ENCODE measurements around the gene MIS18A.
"Not testable (repeated sequence)": the region's sequence is repeated elsewhere in the genome, so short reads cannot be mapped to it uniquely, and the experiment has no call there.

MIS18A gene, protein sequence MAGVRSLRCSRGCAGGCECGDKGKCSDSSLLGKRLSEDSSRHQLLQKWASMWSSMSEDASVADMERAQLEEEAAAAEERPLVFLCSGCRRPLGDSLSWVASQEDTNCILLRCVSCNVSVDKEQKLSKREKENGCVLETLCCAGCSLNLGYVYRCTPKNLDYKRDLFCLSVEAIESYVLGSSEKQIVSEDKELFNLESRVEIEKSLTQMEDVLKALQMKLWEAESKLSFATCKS

GRCh38 chr21:32278518-32279376, at the start of gene MIS18A:
MIS18A (minus strand) TSS chr21:32279049; CDS start chr21:32279014, 35 bp downstream.
- DNase-seq: peak; percentile 86 to 96

DNA sequence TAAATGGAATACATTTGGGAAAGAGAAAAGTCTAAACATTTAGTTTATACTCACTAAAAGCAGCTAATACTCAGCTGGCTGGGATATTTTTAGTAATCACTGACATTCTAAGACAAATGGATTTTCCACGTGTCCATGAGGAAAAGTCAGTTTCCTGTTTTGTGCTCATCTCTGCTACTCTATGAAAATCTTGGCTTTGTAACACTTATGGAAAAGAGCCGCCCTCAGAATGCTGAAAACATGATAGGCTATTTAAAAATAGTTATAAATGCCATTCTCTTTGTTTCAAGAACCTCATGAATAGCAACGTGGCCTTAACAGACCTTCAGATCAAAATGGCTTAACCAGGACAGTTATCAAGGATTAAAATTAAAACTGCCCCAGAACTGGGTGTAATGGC, 49.7 kb upstream of the MIS18A start:
- DNase-seq: no peak

- no peak for DNase-seq
These were observed 46.9 kb upstream of the MIS18A start for GRCh38 chr21:32325706-32326105.

DNA sequence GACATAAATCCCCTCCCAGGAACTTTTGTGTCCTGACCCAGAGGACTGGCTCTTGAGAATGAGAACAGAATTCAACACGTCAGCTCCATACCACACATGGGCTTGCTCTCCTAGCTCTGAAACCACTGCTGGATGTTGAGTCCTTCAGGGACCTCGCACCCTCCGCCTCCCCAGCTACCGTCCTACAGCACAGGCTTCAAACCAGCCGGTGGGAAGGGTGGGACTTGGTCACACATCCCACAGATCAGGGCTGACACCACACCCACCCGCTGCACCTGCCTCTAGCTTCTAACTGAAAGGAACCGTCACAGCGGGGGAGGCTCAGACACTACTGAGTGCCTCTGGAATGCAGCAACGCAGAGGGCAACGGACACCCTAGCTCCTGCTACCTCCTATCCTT, 43.8 kb upstream of the MIS18A start:
- peak in 1 of 2 experiments; percentile 6 for DNase-seq

DNA sequence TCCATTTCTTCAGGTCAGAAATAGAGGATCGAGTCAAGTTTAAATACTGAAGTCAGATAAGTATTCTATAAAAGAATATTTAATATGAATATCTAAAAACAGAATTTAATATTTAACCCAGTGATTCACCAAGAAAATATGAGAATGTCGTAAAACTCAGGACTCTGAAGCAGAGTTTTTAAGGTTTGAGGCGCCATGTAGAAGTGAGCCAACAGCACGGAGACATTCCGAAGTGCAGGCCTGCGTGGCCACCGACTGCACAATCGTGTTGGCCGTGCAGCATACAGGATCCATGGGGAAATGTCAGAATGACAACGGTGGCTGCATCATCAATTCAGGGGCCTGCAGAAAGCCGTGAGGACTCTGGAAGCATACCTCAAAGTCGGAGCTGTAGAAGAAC, 43.3 kb upstream of the MIS18A start:
- no peak for DNase-seq

DNA sequence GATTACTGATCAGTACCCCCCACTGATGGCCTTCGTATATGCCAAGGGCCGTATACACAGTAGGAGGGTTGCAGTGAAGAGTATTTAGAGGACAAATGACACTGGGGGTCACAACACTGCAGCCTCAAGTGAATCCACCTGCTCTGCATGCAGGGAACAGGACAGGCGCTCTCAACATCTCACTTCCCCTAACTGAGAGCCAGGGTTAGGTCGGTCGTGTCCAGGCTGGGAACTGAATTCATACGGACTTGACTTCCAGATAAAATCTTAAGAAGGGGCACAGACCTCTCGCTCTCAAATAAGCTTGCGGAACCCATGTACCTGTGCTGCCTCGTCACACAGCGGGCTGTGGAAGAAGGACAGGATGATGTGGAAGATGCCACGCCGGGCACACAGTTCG, 42.6 kb upstream of the MIS18A start:
- no peak for DNase-seq

DNA sequence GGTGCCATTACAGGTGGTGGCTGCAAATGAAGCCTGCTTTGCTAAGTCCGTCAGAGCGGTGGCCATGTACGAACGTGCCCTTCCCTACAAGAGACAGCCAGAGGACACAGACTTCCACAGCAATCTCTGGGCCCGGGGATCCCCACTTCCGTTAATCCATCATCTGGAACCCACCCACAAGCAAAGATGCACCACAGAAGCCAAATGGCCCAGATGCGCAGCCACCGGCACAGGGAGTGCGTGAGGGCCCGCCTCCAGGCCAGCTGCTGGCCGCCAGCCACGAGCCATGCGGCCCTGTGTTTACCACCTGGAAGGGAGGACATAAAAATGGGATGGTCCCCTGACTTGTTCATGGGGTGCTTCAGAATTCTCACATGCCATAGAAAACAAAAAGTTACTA, 41.9 kb upstream of the MIS18A start:
- no peak for DNase-seq

GRCh38 chr21:32320059-32320458, 41.2 kb upstream of the MIS18A start:
- no peak for DNase-seq

DNA sequence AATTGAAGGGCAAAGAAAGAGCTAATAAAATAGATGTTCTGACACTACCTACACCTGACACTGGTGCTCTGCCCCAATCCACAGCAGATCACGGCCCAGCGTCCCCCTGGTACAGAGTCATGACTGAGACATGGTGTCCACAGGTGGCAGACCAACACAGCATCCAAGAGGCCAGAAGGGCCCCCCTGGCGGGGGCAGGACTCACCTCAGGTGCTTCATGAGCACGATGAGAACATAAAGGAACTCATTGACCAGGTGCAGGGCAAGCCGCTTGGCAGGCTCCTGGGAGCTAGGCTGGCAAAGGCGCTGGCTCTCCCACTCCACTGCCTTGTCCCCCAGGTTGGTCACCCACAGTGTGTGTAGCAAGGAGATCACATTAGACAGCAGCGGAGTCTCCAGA, 40.2 kb upstream of the MIS18A start:
- DNase-seq: no peak

GRCh38 chr21:32317726-32318125, 38.9 kb upstream of the MIS18A start:
- DNase-seq: no peak

DNA sequence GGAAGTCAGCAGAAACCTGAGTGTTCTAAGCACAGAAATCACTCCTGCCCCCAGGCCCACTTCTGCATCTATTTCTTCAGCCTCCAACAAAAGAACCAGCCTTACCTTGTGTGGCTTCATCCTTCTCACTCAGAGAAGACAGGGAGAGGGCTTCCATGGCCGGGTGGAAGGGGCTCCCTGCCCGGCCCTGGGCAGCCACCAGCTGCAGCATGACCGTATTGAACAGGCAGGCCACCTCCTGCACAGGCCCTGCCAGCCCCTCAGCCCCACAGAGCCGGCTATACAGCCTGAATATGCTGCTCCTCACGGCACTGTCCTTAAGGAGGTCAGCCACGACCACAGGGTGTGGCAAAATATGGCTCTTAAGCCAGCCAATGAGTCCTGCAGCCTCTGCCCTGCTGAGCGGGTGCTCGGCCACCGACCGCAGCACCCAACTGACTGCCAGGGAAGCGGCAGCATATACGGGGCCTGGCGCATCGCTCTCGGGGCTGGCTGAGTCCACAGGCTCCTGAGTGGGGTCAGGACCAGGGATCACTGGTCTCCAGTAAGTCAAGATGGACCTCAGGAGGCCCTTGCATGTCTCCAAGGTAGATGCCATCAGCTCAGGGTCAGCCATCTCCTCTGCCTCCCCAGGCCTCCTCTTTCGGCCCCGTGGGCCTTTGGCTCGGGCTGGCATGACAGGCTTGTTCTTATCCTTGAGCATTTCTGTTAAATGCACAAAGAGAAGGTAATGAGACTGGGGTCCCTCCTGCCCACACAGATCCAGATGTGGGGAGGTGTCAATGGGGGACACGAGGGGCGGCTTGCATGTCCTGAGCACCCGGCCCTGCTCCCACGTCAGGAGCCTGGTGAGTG, 37.7 kb upstream of the MIS18A start:
- DNase-seq: no peak

- DNase-seq: no peak
These were observed 36.8 kb upstream of the MIS18A start for GRCh38 chr21:32315511-32316281.

- no peak for DNase-seq
These were observed 36.0 kb upstream of the MIS18A start for GRCh38 chr21:32314806-32315205.

DNA sequence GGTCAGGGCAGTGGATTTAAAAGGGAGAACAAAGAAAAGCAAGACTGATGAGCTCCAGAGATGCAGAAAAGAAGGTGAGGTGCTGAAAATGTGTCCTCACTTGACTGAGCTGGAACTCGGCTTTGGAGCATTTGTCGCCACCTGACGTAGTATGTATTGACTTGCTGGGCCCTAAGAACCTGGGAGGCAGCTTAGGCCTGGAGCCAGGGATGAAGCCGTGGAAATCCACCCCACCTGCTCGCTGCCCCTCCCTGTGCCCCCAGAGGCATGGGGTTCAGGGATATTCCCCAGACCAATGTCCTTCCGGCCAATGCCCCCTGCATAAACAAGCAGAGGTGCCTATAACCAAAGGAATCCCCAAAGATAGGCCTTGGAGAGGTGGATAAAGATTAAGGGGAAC, 34.1 kb upstream of the MIS18A start:
- DNase-seq: no peak

DNA sequence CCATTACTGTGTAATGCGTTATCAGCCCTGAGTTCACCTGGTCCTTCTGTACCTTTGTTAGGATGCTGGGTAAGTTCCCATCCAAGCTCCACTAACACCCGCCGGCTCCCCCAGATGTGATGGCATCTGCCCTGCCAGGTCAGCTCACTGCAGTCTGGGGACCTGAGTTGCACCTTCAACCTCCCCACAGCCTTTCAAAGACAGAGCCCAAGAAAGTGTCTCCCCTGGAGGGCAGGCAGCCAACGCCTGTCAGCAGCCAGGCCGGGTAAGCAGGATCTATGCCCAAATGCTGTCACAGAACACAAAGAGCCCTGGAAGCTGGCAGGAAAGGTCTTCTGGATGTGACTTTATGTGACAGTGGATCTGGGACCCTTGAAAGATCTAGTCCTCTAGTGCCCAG, 33.5 kb upstream of the MIS18A start:
- DNase-seq: no peak

GRCh38 chr21:32311621-32312020, 32.8 kb upstream of the MIS18A start:
- DNase-seq: no peak

GRCh38 chr21:32310976-32311375, 32.1 kb upstream of the MIS18A start:
- DNase-seq: not testable (repeated sequence)

GRCh38 chr21:32309906-32310460, 31.1 kb upstream of the MIS18A start:
- DNase-seq: no peak

DNA sequence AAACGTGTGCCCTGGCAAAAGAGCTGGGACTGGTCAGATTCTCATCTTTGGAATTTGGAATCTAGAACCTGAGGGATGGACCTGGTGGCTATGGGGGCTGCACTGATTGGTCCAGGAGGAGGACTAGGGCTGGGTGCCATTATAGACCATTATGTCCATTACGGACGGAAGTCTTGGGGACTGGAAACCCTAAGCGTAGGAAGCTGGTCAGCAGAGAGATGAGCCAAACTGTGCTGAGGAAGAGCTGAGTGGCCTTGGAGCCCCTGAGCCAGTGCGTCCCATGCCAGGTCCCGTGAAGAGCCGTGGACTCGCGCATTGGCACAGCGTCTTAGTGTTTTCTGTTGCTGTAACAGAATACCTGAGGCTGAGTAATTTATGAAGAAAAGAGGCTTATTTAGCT, 29.8 kb upstream of the MIS18A start:
- DNase-seq: no peak

DNA sequence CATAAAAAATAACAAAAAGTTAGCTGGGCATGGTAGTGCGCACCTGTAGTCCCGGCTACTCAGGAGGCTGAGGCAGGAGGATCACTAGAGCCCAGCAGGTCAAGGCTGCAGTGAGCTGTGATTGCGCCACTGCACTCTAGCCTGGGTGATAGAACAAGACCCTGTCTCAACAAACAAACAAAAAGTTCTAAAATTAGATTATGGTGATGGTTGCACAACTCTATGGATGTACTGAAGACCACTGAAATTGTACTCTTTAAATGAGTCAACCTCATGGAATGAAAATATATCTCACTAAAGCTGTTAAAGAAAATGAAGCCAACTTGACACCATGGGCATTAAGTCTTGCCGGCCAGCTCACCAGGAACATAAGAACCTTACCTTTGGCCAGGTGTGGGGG, 28.9 kb upstream of the MIS18A start:
- no peak for DNase-seq

DNA sequence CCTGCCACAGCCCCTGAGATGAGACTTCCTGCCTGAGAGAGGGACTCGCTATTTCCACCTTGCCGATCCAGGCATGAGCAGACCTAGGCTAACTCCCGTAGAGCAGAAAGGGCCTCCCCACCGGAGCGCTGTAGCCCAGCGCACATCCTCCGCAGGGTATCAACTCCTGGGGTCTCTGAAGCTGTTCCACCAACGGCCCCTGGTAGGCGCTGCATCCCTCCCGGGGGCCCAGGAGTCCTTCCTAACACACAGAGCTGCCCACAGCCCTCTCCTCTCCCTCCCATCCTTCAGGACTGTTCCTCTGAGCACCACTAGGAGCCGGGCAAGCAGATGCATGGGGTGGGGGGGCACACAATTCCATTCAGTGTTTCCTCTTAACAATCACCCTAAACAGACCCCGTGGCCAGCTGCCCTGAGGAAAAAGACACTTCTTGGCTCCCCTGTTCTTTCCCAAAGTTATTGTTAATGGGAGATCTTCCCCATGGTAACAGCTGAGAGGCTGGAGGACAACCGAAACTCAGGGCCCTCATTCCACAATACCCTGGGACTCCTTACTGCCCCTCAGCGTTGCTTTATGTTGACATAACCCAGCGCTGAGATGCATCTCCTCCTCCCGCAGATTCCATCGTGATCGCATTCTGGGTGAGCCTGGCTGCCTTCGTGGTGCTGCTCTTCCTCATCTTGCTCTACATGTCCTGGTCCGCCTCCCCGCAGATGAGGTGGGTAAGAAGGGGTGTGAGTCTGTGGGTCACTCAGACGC, 27.4 kb upstream of the MIS18A start:
- peak in 1 of 2 experiments; percentile 18 for DNase-seq

DNA sequence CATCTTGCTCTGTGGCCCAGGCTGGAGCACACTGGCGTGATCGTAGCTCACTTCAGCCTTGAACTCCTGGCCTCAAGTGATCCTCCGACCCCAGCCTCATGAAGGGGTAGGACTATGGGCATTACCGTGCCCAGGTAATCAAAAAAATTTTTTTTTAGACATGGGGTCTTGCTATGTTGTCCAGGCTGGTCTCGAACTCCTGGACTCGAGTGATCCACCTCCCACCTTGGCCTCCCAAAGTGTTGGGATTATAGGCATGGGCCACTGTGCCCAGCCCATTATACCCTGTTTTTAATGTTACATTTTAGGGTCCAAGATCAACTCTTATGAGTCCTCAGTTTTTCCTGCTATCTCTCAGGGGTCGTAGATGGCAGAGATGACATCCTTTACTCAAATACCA, 26.1 kb upstream of the MIS18A start:
- DNase-seq: no peak

All from NCI-H526 (cell line).